ENCODE measurements around the gene ZNF784. TPM values are rescaled to one million over a fixed set of nuclear protein-coding genes. Genes with fewer than 3 reads are reported as not detected.

Gene ZNF784
- total and polyA plus RNA-seq, 2 of the 13 experiments (the other 11 are each of a cell fraction or from before 2014, with no cell fraction given): 4.1 to 4.2 TPM

DNA sequence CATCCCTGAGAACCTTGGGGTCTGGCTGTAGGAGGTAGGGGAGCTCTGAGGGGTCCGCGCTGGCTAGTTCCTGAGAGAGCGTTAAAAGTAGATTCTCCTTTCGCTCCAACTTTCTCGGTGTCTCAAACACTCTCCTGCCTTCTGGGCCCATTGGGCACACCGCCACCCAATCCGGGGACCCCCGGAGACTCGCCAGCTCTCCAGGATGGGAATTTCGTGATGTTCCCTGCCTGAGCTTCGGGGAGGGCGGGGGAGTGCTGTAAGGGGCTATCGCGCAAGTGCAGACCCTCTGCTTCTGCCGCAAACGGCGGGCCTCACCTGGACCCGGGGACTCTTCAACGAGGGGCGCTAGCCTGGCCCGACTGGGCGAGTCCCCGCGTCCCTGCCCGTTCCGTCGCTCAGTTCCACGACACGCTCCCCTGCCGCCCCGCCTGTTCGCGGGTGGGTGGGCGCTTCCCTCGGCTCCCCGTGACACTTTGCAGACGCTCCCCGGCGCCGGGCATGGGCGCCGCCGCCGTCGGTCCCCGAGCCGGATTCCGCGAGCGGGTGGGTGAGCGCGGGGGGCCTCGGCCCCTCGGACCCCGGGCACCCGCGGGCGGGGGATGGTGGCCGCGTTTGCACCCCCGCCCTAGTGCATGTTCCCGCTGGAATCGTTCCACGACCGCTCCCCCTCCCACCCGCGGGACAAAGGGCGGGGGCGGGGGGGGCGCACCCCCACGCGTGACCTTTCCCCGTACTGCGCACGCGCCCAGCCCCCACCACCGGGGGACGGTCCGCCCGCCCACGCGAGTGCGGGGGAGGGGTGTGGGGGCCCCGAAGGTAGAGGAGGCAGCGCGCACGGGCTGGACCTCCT is 23.6 kb upstream of the ZNF784 start, which contains the start of gene CCDC106 (continued):
- TF ChIP-seq SKIL (CRISPR knock-in tag; IDR thresholded peaks at IDR 0.05; ENCODE audit: borderline replicate concordance): peak; percentile 7; the same call in 1 of the 2 replicates
- TF ChIP-seq ZNF382 (CRISPR knock-in tag; IDR thresholded peaks at IDR 0.05; ENCODE audit: borderline replicate concordance): no peak
- no peak for TF ChIP-seq TERF1 (CRISPR knock-in tag; IDR thresholded peaks at IDR 0.05)
- TF ChIP-seq ZNF143 (CRISPR knock-in tag; IDR thresholded peaks at IDR 0.05): no peak
- TF ChIP-seq RBM22 (optimal IDR thresholded peaks at IDR 0.05; ENCODE audit: low read length): no peak
- no peak for TF ChIP-seq MYNN (CRISPR knock-in tag; IDR thresholded peaks at IDR 0.05; ENCODE audit: low read depth)
- no peak for TF ChIP-seq ZNF577 (CRISPR knock-in tag; IDR thresholded peaks at IDR 0.05; ENCODE audit: borderline replicate concordance, low read depth)
- TF ChIP-seq ZNF460 (CRISPR knock-in tag; IDR thresholded peaks at IDR 0.05; ENCODE audit: borderline replicate concordance): no peak
- TF ChIP-seq MED13 (CRISPR knock-in tag; IDR thresholded peaks at IDR 0.05): peak; percentile 61; the same call in 1 of the 2 replicates
- TF ChIP-seq PTBP1 (IDR thresholded peaks at IDR 0.05; ENCODE audit: low read depth, low read length, poor library complexity, severe bottlenecking): no peak
- TF ChIP-seq SKI (IDR thresholded peaks at IDR 0.05; ENCODE audit: partially characterized antibody): peak; percentile 21
- TF ChIP-seq TEAD3 (CRISPR knock-in tag; optimal IDR thresholded peaks at IDR 0.05; ENCODE audit: borderline replicate concordance): no peak
- TF ChIP-seq JUND (CRISPR knock-in tag; IDR thresholded peaks at IDR 0.05): peak; percentile 8; the same call in 1 of the 2 replicates
- TF ChIP-seq ZNF441 (CRISPR knock-in tag; IDR thresholded peaks at IDR 0.05; ENCODE audit: borderline replicate concordance): no peak
- no peak for TF ChIP-seq ZNF343 (CRISPR knock-in tag; IDR thresholded peaks at IDR 0.05)
- 0 out of 2 replicates have a peak, but pooled peaks have one; percentile 33 for TF ChIP-seq TMF1 (CRISPR knock-in tag; IDR thresholded peaks at IDR 0.05; ENCODE audit: low read depth)
- no peak for TF ChIP-seq ZBTB10 (CRISPR knock-in tag; IDR thresholded peaks at IDR 0.05; ENCODE audit: borderline replicate concordance)
- 0 out of 2 replicates have a peak, but pooled peaks have one; percentile 55 for TF ChIP-seq ZNF564 (CRISPR knock-in tag; IDR thresholded peaks at IDR 0.05)
- peak; percentile 33; the same call in 1 of the 2 replicates for TF ChIP-seq ZNF446 (CRISPR knock-in tag; IDR thresholded peaks at IDR 0.05)
- no peak for TF ChIP-seq MTF1 (CRISPR knock-in tag; IDR thresholded peaks at IDR 0.05)
- TF ChIP-seq FOSL2 (CRISPR knock-in tag; IDR thresholded peaks at IDR 0.05): no peak
- TF ChIP-seq MED8 (CRISPR knock-in tag; IDR thresholded peaks at IDR 0.05; ENCODE audit: insufficient replicate concordance): no peak

Data from HepG2 (cell line).